Common myeloid progenitor, CD34-positive (primary cell): ENCODE data around the gene FAM227B.
"Not testable (repeated sequence)": the region's sequence is repeated elsewhere in the genome, so short reads cannot be mapped to it uniquely, and the experiment has no call there.

Source experiments
- CTCF ChIA-PET: fragments of 350-600 bp; sonication (Branson Sonifier 250); formaldehyde crosslinking; loops from one replicate; lab custom pipeline; 2021; ENCODE audit warnings: antibody characterized with exemption; lab: Charles Lee
- POLR2A ChIA-PET: fragments of 350-600 bp; sonication (Branson Sonifier 250); formaldehyde crosslinking; loops from one replicate; lab custom pipeline; 2021; ENCODE audit warnings: antibody characterized with exemption; lab: Charles Lee
- DNase-seq, 3 donors: peaks; one replicate each; pipeline versions ENCODE4 v3.0.0 to v3.0.0-alpha.2; 2013
- H3K27ac ChIP-seq, 2 experiments: 1 replicate in 1 of 2; 2 replicates in 1 of 2; pipeline ENCODE4 v1.7.0; 2013; ENCODE audit warnings: inconsistent platforms in 2 of 2, low read length in 2 of 2, mild to moderate bottlenecking in 2 of 2, low read depth in 1 of 2, moderate library complexity in 1 of 2; ENCODE audit not compliant: severe bottlenecking in 2 of 2, insufficient read depth in 1 of 2, poor library complexity in 1 of 2
- H3K27me3 ChIP-seq, 5 experiments: replicated peaks in 2 of 5; 1 replicate in 3 of 5; 2 replicates in 2 of 5; pipeline versions ENCODE4 v1.6.1 to v1.7.0; 2013; ENCODE audit warnings: low read length in 4 of 5, mild to moderate bottlenecking in 2 of 5, moderate library complexity in 2 of 5, inconsistent platforms in 1 of 5; ENCODE audit not compliant: insufficient read depth in 5 of 5, control insufficient read depth in 4 of 5
- H3K36me3 ChIP-seq, 4 experiments: 1 replicate in 2 of 4; 2 replicates in 2 of 4; pipeline versions ENCODE4 v1.6.1 to v1.7.0; 2013; ENCODE audit warnings: low read length in 3 of 4, control low read depth in 1 of 4, mild to moderate bottlenecking in 1 of 4; ENCODE audit not compliant: control insufficient read depth in 4 of 4, insufficient read depth in 4 of 4
- H3K4me1 ChIP-seq, 4 experiments: 1 replicate in 3 of 4; 2 replicates in 1 of 4; pipeline versions ENCODE4 v1.6.1 to v1.7.1; 2013; ENCODE audit warnings: low read length in 3 of 4, mild to moderate bottlenecking in 3 of 4, control low read depth in 1 of 4, inconsistent platforms in 1 of 4, moderate library complexity in 1 of 4; ENCODE audit not compliant: control insufficient read depth in 4 of 4, insufficient read depth in 4 of 4; ENCODE audit errors: control extremely low read depth in 1 of 4
- H3K4me3 ChIP-seq, 7 experiments: 1 replicate in 4 of 7; 2 replicates in 3 of 7; pipeline versions ENCODE4 v1.5.1 to v1.7.0; 2013; ENCODE audit warnings: mild to moderate bottlenecking in 7 of 7, low read length in 6 of 7, moderate library complexity in 6 of 7, inconsistent platforms in 2 of 7, low read depth in 2 of 7, control low read depth in 1 of 7; ENCODE audit not compliant: insufficient read depth in 4 of 7, control insufficient read depth in 1 of 7; ENCODE audit errors: extremely low read depth in 1 of 7
- H3K9me3 ChIP-seq, 5 experiments: 1 replicate in 4 of 5; 2 replicates in 1 of 5; pipeline versions ENCODE4 v1.6.1 to v1.7.1; 2013; ENCODE audit warnings: low read length in 4 of 5, mild to moderate bottlenecking in 2 of 5, inconsistent platforms in 1 of 5, low read depth in 1 of 5, moderate library complexity in 1 of 5; ENCODE audit not compliant: control insufficient read depth in 4 of 5, insufficient read depth in 2 of 5; ENCODE audit errors: control extremely low read depth in 1 of 5
- WGBS: methylation state at CpG from one replicate; pipeline ENCODE4 v1.1.5; 2013; ENCODE audit not compliant: insufficient coverage; 5-methylcytosine and 5-hydroxymethylcytosine counted together

The FAM227B gene

DNA sequence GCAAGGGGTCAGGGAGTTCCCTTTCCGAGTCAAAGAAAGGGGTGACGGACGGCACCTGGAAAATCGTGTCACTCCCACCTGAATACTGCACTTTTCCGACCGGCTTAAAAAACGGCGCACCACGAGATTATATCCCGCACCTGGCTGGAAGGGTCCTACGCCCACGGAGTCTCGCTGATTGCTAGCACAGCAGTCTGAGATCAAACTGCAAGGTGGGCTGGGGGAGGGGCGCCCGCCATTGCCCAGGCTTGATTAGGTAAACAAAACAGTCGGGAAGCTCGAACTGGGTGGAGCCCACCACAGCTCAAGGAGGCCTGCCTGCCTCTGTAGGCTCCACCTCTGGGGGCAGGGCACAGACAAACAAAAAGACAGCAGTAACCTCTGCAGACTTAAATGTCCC, 266.2 kb downstream of the FAM227B start:
- 97% methylated on average over 5 of the region's 17 CpGs for WGBS
- CTCF ChIA-PET: not testable (repeated sequence)

DNA sequence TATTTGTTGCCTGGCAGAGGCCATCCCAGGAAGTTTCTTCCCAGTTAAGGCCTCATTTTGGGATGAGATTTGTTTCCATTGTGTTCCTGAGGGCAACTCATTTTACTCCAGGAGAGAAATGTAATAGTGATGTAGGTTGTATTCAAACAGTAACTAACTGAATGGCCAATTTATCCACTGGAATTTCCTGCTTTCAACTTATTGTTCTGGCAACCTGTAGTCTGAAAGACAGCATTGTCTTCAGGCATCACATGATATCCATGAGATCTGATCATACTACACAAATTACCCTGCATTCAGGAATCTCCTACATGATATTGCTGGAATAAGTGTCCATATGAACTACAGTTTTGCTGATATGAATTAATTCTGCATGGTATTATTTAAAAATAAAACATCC, 277.1 kb downstream of the FAM227B start:
- POLR2A ChIA-PET: no interaction called here
- no peaks in the 10 kb centered on the region for H3K27me3 ChIP-seq
- H3K36me3 ChIP-seq: peaks cover 0 to 27% (median 2%) of the 10 kb centered on the region in 4 experiments
- H3K4me3 ChIP-seq: no peak overlapping the region
- H3K4me1 ChIP-seq: no peaks in the 10 kb centered on the region
- H3K9me3 ChIP-seq: peaks cover 0 to 14% (median 2%) of the 10 kb centered on the region in 5 experiments
- H3K27ac ChIP-seq: no peak overlapping the region
- CTCF ChIA-PET: no interaction called here
- DNase-seq: no peak

More for the DNA sequence above, 266.2 kb downstream of the FAM227B start:
- POLR2A ChIA-PET, H3K4me1 ChIP-seq, DNase-seq, H3K27me3 ChIP-seq, H3K27ac ChIP-seq, H3K4me3 ChIP-seq, H3K9me3 ChIP-seq, H3K36me3 ChIP-seq: not testable (repeated sequence)

DNA sequence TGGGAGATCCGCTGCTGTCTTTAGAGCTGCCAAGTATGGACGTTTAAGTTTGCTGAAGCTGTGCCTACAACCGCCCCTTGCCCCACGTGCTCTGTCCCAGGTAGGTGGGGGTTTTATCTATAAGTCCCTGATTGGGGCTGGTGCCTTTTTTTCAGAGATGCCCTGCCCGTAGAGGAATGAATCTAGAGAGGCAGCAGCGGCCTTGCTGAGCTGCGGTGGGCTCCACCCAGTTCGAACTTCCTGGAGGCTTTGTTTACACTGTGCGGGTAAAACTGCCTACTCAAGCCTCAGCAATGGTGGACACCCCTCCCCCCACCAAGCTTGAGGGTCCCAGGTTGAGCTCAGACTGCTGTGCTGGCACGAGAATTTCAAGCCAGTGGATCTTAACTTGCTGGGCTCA, 281.0 kb downstream of the FAM227B start:
- 97% methylated on average over 8 of the region's 10 CpGs for WGBS
- H3K36me3 ChIP-seq: peaks cover 0 to 23% (median 3%) of the 10 kb centered on the region in 4 experiments
- H3K4me3 ChIP-seq: no peak overlapping the region
- peaks cover 0 to 14% (median 2%) of the 10 kb centered on the region in 5 experiments for H3K9me3 ChIP-seq
- no peaks in the 10 kb centered on the region for H3K27me3 ChIP-seq
- no peaks in the 10 kb centered on the region for H3K4me1 ChIP-seq
- ChIA-PET POLR2A (no interaction called here), CTCF (no interaction called here)
- no peak overlapping the region for H3K27ac ChIP-seq
- no peak for DNase-seq

DNA sequence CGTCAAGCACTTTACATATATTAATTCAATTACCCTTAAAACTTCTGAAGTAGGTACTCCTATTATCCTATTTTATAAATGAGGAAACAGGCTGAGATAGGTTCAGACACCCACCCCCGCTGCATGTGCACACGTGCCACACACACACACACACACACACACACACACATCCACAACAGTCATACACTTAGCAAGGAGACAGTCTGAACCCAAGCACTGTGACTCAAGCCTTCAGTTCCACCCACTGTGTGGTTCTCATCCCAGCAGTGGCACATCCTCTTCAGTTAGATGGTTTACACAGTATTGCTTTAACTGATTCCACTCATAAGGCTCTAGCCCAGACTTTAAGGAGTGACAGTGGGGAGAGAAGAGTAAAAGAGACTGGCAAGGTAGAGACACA, 288.7 kb downstream of the FAM227B start:
- H3K9me3 ChIP-seq: no peaks in the 10 kb centered on the region
- 100% methylated on average over 2 of the region's 3 CpGs for WGBS
- no peaks in the 10 kb centered on the region for H3K4me1 ChIP-seq
- POLR2A ChIA-PET: no interaction called here
- no peak overlapping the region for H3K27ac ChIP-seq
- CTCF ChIA-PET: interaction anchor here (0.6 kb wide), 1 partner anchor 1160 kb away, joined by 3 read pairs; no protein-coding TSS in a partner anchor
- H3K36me3 ChIP-seq: peaks cover 4 to 19% (median 8%) of the 10 kb centered on the region in 4 experiments
- DNase-seq: peak in 1 of 3 donors; percentile 4
- no peak overlapping the region for H3K4me3 ChIP-seq
- H3K27me3 ChIP-seq: no peaks in the 10 kb centered on the region

DNA sequence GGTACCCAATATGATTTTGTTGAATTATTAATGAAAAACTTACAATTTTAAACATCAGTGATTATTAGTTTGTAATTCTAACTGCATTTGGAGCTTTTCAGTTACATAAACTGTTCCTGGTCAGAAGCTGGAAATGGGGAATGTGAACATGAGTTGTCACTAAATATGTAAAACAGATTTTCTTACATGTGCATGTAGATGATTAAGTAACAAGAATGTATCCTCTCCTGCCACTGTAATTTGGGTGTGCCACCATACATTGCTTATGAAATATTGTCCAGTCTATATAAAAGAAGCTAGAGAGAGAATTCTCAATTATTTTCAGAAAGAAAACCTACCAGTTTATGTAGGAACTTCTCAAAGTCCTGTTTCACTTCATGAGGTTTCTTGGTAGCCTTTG, 289.2 kb downstream of the FAM227B start:
- no peaks in the 10 kb centered on the region for H3K9me3 ChIP-seq
- no peak overlapping the region for H3K4me3 ChIP-seq
- no peak overlapping the region for H3K27ac ChIP-seq
- ChIA-PET CTCF (interaction anchor here (0.6 kb wide), 1 partner anchor 1160 kb away, joined by 3 read pairs; no protein-coding TSS in a partner anchor), POLR2A (no interaction called here)
- no peak for DNase-seq
- H3K27me3 ChIP-seq: no peaks in the 10 kb centered on the region
- H3K36me3 ChIP-seq: peaks cover 4 to 19% (median 8%) of the 10 kb centered on the region in 4 experiments
- H3K4me1 ChIP-seq: no peaks in the 10 kb centered on the region

DNA sequence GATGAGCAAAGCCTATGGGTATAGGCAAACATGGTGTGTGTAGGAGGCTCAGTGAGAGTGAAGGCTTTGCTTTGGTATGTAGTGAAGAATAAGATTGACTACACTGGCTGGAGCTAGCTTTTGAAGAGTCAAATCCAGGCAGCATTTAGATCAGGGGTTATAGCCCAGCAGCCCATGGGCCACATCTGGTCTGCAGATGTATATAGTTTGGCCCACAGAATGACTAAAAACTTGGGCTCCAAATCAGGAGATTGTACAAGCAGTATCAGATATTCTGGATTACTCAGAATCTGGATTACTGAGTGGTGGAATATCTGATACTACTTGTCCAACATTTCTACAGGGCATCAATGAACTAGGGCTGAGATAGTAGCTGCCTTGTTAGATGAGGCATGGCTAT, 290.5 kb downstream of the FAM227B start:
- peaks cover 3 to 20% (median 7%) of the 10 kb centered on the region in 4 experiments for H3K36me3 ChIP-seq
- no peaks in the 10 kb centered on the region for H3K27me3 ChIP-seq
- H3K4me3 ChIP-seq: no peak overlapping the region
- no peak overlapping the region for H3K27ac ChIP-seq
- ChIA-PET CTCF (no interaction called here), POLR2A (no interaction called here)
- no peak for DNase-seq
- H3K9me3 ChIP-seq: no peaks in the 10 kb centered on the region
- H3K4me1 ChIP-seq: no peaks in the 10 kb centered on the region

DNA sequence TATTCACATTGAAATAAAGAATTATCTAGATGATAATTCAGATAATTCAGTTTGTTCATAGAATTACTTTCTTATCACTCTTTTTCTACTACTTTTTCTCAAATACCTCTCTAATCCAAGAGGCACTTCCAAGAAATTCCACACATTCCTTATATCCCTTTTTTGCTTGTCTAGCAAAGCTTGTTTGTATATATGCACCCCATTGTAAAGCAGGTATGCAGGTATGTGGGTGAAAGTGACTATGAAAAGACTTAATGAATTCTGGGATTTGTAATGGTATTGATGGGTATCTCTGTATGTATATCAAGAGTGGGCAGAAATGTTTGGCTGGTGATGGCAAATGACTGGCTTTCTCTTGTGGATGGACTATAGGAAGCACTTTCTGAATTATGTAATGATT, 291.7 kb downstream of the FAM227B start:
- Histone ChIP-seq H3K4me1 (no peaks in the 10 kb centered on the region), H3K27ac (no peak overlapping the region), H3K27me3 (no peaks in the 10 kb centered on the region), H3K4me3 (no peak overlapping the region), H3K36me3 (peaks cover 2 to 23% (median 7%) of the 10 kb centered on the region in 4 experiments), H3K9me3 (no peaks in the 10 kb centered on the region)
- DNase-seq: no peak
- ChIA-PET POLR2A (no interaction called here), CTCF (interaction anchor here (1.4 kb wide), 1 partner anchor 12 kb away, joined by 3 read pairs; no protein-coding TSS in a partner anchor)
